ENCODE measurements around the gene UGT2B15.
"Not testable (repeated sequence)": the region's sequence is repeated elsewhere in the genome, so short reads cannot be mapped to it uniquely, and the experiment has no call there.

Gene UGT2B15

GRCh38 chr4:68670479-68670939, at the start of gene UGT2B15:
TSS of gene UGT2B15 (minus strand) at chr4:68670652. CDS start at chr4:68670618, 34 bp downstream.
- DNase-seq (ENCODE audit: low read depth), result not testable (repeated sequence)

- DNase-seq (ENCODE audit: low read depth), result no peak
These were observed 48.6 kb upstream of the UGT2B15 start for GRCh38 chr4:68719075-68719473.

GRCh38 chr4:68718447-68719074, 48.1 kb upstream of the UGT2B15 start:
- no peak for DNase-seq (ENCODE audit: low read depth)

DNA sequence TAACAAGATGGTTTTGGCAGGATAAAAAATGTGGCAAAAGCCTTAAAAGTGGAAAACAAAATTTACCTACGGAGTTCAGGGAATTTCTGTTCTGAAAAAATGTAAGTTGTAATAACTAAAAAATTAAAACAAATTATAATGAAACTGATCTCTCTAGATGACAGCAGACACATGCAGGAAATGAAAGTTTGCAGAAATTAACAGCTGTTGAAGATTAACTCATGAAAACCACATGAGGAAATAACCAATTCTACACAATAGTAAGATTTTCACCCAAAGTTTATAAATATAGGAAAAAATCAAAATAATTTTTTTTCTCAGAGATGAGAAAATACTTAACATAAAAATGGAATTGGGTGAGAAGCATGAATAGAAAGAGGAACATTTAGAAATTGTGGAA, 47.5 kb upstream of the UGT2B15 start:
- DNase-seq (ENCODE audit: low read depth), result no peak

GRCh38 chr4:68714400-68714799, 43.9 kb upstream of the UGT2B15 start:
- DNase-seq (ENCODE audit: low read depth), result no peak

GRCh38 chr4:68712207-68712606, 41.8 kb upstream of the UGT2B15 start:
- DNase-seq (ENCODE audit: low read depth), result no peak

DNA sequence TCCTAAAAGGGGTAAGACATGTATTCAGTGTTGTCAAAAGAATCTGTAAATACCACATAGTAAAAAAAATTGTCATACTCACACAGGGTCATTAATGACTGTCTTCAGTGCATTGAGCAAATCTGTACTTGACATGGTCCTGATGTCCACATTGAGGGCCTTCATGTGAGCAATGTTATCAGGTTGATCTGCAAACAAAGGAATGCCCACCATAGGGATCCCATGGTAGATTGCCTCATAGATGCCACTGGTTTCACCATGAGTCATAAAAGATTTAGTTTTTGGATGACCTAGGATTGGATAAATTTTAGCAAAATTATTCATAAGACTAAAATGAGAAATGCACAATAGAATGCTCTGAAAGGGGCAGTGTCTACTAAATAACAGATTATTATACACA, 38.1 kb upstream of the UGT2B15 start:
- DNase-seq (ENCODE audit: low read depth), result peak; percentile 19

GRCh38 chr4:68703168-68703567, 32.7 kb upstream of the UGT2B15 start:
- not testable (repeated sequence) for DNase-seq (ENCODE audit: low read depth)

DNA sequence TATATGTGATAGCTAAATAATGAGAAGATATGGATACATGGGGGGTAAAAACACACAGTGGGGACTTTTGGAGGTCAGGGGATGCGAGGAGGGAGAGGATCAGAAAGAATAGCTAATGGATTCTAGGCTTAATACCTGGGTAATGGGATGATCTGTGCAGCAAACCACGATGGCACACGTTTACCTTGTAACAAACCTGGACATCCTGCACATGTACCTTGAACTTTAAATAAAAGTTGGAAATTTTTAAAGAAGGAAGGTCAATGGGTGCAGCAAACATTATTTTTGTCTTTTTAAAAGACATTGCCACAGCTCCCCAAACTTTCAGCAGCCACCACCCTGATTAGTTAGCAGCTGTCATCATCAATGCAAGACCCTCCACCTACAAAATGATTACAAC, 29.7 kb upstream of the UGT2B15 start:
- DNase-seq (ENCODE audit: low read depth), result no peak

DNA sequence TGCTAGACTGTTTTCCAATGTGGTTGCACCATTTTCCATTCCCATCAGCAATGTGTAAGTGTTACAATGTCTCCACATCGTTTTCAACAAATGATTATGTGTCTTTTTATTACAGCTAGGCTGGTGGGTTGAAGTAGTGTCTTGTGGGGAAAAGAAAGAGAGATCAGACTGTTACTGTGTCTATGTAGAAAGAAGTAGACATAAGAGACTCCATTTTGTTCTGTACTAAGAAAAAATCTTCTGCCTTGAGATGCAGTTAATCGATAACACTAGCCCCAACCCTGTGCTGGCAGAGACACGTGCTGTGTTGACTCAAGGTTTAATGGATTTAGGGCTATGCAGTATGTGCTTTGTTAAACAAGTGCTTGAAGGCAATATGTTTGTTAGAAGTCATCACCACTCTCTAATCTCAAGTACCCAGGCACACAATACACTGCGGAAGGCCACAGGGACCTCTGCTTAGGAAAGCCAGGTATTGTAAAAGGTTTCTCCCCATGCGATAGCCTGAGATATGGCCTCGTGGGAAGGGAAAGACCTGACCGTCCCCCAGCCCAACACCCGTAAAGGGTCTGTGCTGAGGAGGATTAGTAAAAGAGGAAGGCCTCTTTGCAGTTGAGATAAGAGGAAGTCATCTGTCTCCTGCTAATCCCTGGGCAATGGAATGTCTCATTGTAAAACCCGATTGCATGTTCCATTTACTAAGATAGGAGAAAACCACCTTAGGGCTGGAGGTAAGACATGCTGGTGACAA, 23.0 kb upstream of the UGT2B15 start:
- no peak for DNase-seq (ENCODE audit: low read depth)

DNA sequence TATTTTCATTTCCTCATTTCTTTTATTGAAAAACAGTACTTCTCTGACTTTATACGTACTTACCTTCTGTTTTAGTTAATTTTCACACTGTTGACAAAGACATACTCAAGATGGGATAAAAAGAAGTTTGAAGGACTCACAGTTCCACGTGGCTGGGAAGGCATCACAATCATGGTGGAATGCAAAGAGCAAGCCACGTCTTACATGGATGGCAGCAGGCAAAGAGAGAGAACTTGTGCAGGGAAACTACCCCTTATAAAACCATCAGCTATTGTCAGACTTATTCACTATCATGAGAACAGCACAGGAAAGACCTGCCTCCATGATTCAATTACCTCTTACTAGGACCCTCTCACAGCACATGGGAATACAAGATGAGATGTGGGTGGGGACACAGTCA, 20.7 kb upstream of the UGT2B15 start:
- DNase-seq (ENCODE audit: low read depth), result no peak

GRCh38 chr4:68683034-68683433, 12.6 kb upstream of the UGT2B15 start:
- DNase-seq (ENCODE audit: low read depth), result no peak

DNA sequence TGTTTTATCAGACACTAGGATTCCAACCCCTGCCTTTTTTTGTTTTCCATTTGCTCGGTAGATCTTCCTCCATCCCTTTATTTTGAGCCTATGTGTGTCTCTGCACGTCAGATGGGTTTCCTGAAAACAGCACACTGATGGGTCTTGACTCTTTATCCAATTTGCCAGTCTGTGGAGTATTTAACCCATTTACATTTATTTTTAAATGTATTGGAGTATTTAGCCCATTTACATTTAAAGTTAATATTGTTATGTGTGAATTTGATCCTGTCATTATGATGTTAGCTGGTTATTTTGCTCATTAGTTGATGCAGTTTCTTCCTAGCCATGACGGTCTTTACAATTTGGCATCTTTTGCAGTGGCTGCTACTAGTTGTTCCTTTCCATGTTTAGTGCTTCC, 10.8 kb upstream of the UGT2B15 start:
- DNase-seq (ENCODE audit: low read depth), result not testable (repeated sequence)

DNA sequence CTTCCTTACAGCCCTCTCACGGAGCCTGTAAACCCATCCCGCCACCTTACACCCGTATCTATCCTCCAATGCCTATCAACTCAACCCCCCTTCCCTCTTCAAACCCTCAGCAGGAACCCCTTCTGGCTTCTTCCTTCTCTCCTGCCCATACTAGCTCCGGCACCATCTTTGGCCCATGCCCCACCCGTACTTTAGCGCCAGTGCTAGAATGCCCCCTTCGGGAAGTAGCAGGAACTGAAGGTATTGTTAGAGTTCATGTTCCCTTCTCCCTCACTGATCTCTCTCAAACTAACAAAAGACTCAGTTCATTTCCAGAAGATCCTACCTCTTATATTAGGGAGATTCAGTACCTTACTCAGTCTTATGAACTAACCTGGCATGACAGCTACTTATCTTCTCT, 2.7 kb upstream of the UGT2B15 start:
- DNase-seq (ENCODE audit: low read depth), result no peak

DNA sequence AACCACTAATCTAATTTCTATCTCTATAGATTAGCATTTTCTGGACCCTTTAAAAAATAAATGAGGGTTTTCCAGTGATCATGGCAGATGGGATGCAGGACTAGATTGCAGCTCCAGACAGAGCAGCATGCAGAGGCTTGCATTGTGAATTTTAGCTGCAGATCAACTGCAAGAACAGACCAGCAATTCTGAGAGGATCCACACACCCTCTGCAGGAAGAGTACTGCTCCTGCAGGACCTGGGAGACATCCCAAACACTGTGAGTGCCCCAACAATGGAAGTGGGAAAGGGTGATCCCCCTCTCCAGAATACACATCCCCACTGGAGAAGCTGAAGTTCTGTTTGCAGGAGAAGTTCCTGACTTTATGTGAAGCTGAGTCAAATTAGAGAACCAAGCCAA, 765 bp upstream of the UGT2B15 start:
- DNase-seq (ENCODE audit: low read depth), result not testable (repeated sequence)

DNA sequence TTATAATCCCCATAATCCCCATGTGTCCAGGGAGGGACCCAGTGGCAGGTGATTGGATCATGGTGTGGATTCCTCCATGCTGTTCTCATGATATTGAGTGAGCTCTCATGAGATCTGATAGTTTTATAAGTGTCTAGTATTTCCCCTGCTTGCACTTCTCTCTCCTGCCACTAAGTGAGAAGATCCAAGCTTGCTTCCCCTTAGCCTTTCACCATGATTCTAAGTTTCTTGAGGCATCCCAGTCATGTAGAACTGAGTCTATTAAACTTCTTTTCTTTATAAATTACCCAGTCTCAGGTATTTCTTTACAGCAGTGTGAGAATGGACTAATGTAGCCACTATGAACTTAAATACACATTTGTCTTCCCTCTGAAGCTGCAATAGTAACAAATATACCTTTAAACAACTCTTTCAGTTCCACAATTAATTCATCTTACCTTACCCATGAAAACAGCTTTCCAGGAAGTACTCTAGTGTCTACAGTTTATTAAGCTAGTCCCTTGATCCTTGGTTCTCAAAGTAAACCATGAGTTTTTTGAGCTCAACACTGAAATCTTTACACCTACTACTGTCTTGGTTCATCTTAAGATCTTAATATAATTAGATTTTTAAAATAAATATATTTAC, 1.8 kb downstream of the UGT2B15 start:
- DNase-seq (ENCODE audit: low read depth), result not testable (repeated sequence)

GRCh38 chr4:68667551-68667950, 2.9 kb downstream of the UGT2B15 start:
- not testable (repeated sequence) for DNase-seq (ENCODE audit: low read depth)

DNA sequence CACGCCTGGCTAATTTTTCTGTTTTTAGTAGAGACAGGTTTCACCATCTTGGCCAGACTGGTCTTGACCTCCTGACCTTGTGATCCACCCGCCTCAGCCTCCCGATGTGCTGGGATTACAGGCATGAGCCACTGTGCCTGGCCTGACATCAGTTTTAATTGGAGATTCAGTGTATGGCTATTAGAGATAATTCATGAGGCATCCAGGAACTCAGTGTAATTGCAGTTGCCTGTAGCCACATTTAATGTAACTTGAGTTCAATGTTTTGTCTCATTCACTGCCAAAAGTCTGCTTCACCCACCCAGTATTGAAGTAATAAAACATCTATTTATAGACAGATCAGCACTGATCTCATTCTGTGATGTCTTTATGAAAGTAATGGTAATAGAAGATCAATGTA, 5.7 kb downstream of the UGT2B15 start:
- not testable (repeated sequence) for DNase-seq (ENCODE audit: low read depth)

DNA sequence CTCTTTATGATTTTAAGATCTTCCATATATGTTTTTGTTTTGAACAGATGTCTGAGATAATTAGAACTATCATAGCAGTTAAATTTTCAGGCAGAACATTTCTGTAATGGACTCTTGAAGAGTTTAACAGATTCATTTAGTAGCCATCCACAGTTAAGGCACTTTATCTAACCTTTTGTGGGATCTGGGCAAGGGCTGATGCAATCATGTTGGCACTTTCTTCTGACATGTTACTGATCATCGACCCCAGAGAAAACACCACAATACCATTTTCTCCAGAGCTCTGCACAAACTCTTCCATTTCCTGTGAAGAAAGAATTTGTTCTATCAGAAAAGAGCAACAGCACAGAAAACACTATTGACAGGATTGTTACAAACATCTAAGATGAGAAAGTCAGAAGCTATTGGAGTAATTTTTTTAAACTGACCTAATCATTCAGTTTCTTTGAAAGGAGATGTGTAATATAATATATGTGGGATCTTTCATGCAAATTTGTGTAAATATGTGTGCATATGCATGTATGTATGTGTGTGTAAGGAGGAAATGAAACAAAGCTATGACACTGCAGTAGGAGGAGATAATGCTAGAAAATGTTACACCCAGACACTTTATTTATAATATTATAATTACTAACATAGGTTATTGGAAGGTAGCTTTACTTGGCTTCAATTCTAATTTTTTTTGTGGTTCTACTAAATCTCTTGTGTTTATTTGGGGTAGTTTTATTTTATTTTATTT, 7.4 kb downstream of the UGT2B15 start:
- DNase-seq (ENCODE audit: low read depth), result not testable (repeated sequence)

- DNase-seq (ENCODE audit: low read depth), result no peak
These were observed 11.8 kb downstream of the UGT2B15 start for GRCh38 chr4:68658672-68659071.

- not testable (repeated sequence) for DNase-seq (ENCODE audit: low read depth)
These were observed 13.3 kb downstream of the UGT2B15 start for GRCh38 chr4:68657022-68657594.

DNA sequence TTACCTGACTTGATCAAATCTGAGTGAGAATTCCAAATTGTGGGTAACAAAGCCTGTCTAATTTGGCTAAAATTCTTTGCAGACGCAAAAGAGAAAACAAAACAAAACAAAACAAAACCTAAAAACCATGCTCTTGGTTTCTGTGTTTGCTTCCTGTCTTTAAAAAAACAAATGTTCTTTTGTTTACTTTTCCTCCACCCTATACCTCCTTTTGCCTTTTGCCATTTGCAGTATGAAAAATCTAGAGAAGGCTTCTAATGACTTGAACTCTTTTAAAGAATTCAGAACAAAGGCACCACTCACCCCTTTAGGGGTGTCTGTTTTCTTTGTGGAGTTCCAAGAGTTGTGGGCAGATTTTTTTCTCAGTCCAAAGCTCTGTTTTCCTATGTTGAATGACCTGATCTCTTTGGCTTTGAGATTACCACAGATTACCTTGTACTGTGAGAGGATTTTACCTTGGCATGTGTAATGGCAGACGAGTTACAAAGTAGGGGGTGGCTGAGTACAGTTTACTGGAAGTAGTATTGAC, 13.9 kb downstream of the UGT2B15 start:
- DNase-seq (ENCODE audit: low read depth), result not testable (repeated sequence)
